Keratinocyte (primary cell): Measurements from ENCODE around the gene EYA4. TPM values are rescaled to one million over a fixed set of nuclear protein-coding genes. Genes with fewer than 3 reads are reported as not detected.

Experiments
- DNase-seq: peaks from one replicate; pipeline ENCODE4 v3.0.0-alpha.2; 2011; ENCODE audit warnings: low read depth, missing footprints, low spot score
- FAIRE-seq: peaks from 2 replicates; lab custom pipeline; 2011; peaks lifted over from hg19 to GRCh38; lab: Jason Lieb, UNC
- H2AFZ ChIP-seq: 2 replicates; pipeline ENCODE4 v1.6.0; 2012; ENCODE audit warnings: low read length, control low read depth, inconsistent platforms; ENCODE audit not compliant: control insufficient read depth
- H3K27ac ChIP-seq: 2 replicates; pipeline ENCODE4 v1.5.1; 2011; ENCODE audit warnings: low read length; ENCODE audit not compliant: control insufficient read depth, insufficient read depth
- H3K27me3 ChIP-seq: 3 replicates; pipeline ENCODE4 v1.6.0; 2011; ENCODE audit warnings: low read length; ENCODE audit not compliant: control insufficient read depth, insufficient read depth; ENCODE audit errors: extremely low read depth
- H3K36me3 ChIP-seq, 2 experiments: 2 replicates in 1 of 2; 3 replicates in 1 of 2; pipeline ENCODE4 v1.5.1; 2011; ENCODE audit warnings: low read length in 2 of 2, mild to moderate bottlenecking in 1 of 2; ENCODE audit not compliant: control insufficient read depth in 2 of 2, insufficient read depth in 2 of 2; ENCODE audit errors: extremely low read depth in 1 of 2
- H3K4me1 ChIP-seq: 3 replicates; pipeline ENCODE4 v1.5.1; 2011; ENCODE audit warnings: low read length; ENCODE audit not compliant: control insufficient read depth, insufficient read depth; ENCODE audit errors: extremely low read depth
- H3K4me2 ChIP-seq: 3 replicates; pipeline ENCODE4 v1.6.0; 2011; ENCODE audit warnings: low read depth, low read length; ENCODE audit not compliant: control insufficient read depth, insufficient read depth; ENCODE audit errors: extremely low read depth
- H3K4me3 ChIP-seq, 3 experiments: fragments of 200-600 bp in 1 of 3; sonication (generic) in 1 of 3; 2 replicates in 2 of 3; 3 replicates in 1 of 3; pipeline ENCODE4 v1.5.1; 2011 to 2016; ENCODE audit warnings: low read length in 3 of 3, mild to moderate bottlenecking in 3 of 3, control low read depth in 2 of 3, inconsistent platforms in 1 of 3, low read depth in 1 of 3, mixed read lengths in 1 of 3, mixed run types in 1 of 3, moderate library complexity in 1 of 3; ENCODE audit not compliant: control insufficient read depth in 2 of 3, insufficient read depth in 2 of 3; ENCODE audit errors: extremely low read depth in 1 of 3
- H3K79me2 ChIP-seq: 2 replicates; pipeline ENCODE4 v1.6.0; 2012; ENCODE audit warnings: low read length; ENCODE audit not compliant: control insufficient read depth, insufficient read depth
- H3K9ac ChIP-seq: 3 replicates; pipeline ENCODE4 v1.6.0; 2011; ENCODE audit warnings: low read length; ENCODE audit not compliant: control insufficient read depth, insufficient read depth; ENCODE audit errors: extremely low read depth
- H3K9me1 ChIP-seq: 3 replicates; pipeline ENCODE4 v1.6.0; 2011; ENCODE audit warnings: low read length; ENCODE audit not compliant: control insufficient read depth, insufficient read depth; ENCODE audit errors: extremely low read depth
- H3K9me3 ChIP-seq: 2 replicates; pipeline ENCODE4 v1.5.1; 2012; ENCODE audit warnings: low read depth, low read length; ENCODE audit not compliant: control insufficient read depth
- H4K20me1 ChIP-seq: 3 replicates; pipeline ENCODE4 v1.6.0; 2011; ENCODE audit warnings: low read length; ENCODE audit not compliant: control insufficient read depth, insufficient read depth; ENCODE audit errors: extremely low read depth
- EZH2 ChIP-seq: IDR thresholded peaks from one replicate; pipeline ENCODE4 v1.6.1; 2012; ENCODE audit warnings: inconsistent platforms, mild to moderate bottlenecking, low read length, moderate library complexity
- dilution Hi-C: fragments of 300-500 bp; cut with MboI; formaldehyde crosslinking; loops from one replicate; pipeline ENCODE4 v1.7.0; 2020; ENCODE audit warnings: low sequenced_read_pairs; ENCODE audit not compliant: extremely low pct_ligation_motif_present
- polyA plus RNA-seq, 5 experiments: library from polyadenylated mRNA; depleted of rRNA in 3 of 5; stranded (reverse) in 3 of 5; stranded (forward) in 1 of 5; unstranded in 1 of 5; fragments of >200 nt; gene quantifications; 1 replicate in 1 of 5; 2 replicates in 3 of 5; 3 replicates in 1 of 5; pipeline versions ENCODE4 v1.2.1 to v1.2.3, GENCODE V29; 2011 to 2012; ENCODE audit warnings: missing spikeins in 2 of 5, low read depth in 1 of 5, low replicate concordance in 1 of 5
- TF ChIP-seq, protein P1 (sequence below), 3 experiments: IDR thresholded peaks in 1 of 3; conservative IDR thresholded peaks in 1 of 3; optimal IDR thresholded peaks in 1 of 3; 2 replicates in 2 of 3; 3 replicates in 1 of 3; pipeline versions ENCODE3 to v1.5.1; 2011; ENCODE audit warnings: low read length in 3 of 3, mild to moderate bottlenecking in 3 of 3, moderate library complexity in 2 of 3, control low read depth in 1 of 3, inconsistent platforms in 1 of 3; ENCODE audit not compliant: insufficient read depth in 2 of 3; ENCODE audit errors: extremely low read depth in 1 of 3

The EYA4 gene
- polyA plus RNA-seq, 1 donor (not counting 4 experiments of a cell fraction or from before 2014, with no cell fraction given), result 0.01 TPM

DNA sequence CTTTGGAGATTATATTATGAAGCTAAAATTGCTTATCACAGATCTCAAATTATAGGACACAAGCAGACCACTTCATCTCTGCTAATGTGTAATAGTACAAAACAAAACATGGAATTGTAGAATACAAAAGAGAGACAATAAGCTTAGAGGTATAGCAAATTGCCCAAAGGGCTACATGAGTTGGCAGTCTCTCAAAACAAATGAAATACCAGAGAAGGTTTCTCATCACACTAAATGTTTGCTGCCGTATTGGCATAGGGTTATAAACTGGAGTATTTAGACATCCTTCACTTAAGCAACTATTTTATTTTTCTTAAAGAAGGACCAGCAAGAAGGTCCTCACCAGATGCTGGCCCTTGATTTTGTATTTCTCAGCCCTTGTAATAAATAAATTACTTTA lies 5.9 kb upstream of the EYA4 start:
- no peak overlapping the region for H2AFZ ChIP-seq
- H4K20me1 ChIP-seq, result no peaks in the 10 kb centered on the region
- peaks cover 11% of the 10 kb centered on the region for H3K27me3 ChIP-seq
- FAIRE-seq (no peak), DNase-seq (no peak)
- H3K4me1 ChIP-seq, result no peaks in the 10 kb centered on the region
- no peak for TF ChIP-seq EZH2
- TF ChIP-seq, protein P1, sequence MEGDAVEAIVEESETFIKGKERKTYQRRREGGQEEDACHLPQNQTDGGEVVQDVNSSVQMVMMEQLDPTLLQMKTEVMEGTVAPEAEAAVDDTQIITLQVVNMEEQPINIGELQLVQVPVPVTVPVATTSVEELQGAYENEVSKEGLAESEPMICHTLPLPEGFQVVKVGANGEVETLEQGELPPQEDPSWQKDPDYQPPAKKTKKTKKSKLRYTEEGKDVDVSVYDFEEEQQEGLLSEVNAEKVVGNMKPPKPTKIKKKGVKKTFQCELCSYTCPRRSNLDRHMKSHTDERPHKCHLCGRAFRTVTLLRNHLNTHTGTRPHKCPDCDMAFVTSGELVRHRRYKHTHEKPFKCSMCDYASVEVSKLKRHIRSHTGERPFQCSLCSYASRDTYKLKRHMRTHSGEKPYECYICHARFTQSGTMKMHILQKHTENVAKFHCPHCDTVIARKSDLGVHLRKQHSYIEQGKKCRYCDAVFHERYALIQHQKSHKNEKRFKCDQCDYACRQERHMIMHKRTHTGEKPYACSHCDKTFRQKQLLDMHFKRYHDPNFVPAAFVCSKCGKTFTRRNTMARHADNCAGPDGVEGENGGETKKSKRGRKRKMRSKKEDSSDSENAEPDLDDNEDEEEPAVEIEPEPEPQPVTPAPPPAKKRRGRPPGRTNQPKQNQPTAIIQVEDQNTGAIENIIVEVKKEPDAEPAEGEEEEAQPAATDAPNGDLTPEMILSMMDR (optimal IDR thresholded peaks at IDR 0.05 in 1 of 3, IDR thresholded peaks at IDR 0.05 in 1 of 3, conservative IDR thresholded peaks at IDR 0.05 in 1 of 3; ENCODE audit: extremely low read depth in 1 of 3, insufficient read depth in 2 of 3, low read length in 3 of 3), result no peak
- no peak overlapping the region for H3K27ac ChIP-seq
- dilution Hi-C loops, result no loop called here
- no peaks in the 10 kb centered on the region for H3K36me3 ChIP-seq
- H3K4me3 ChIP-seq, result no peak overlapping the region
- H3K9me1 ChIP-seq, result no peaks in the 10 kb centered on the region
- H3K9ac ChIP-seq, result no peak overlapping the region
- no peak overlapping the region for H3K4me2 ChIP-seq
- no peaks in the 10 kb centered on the region for H3K79me2 ChIP-seq
- H3K9me3 ChIP-seq, result no peaks in the 10 kb centered on the region

DNA sequence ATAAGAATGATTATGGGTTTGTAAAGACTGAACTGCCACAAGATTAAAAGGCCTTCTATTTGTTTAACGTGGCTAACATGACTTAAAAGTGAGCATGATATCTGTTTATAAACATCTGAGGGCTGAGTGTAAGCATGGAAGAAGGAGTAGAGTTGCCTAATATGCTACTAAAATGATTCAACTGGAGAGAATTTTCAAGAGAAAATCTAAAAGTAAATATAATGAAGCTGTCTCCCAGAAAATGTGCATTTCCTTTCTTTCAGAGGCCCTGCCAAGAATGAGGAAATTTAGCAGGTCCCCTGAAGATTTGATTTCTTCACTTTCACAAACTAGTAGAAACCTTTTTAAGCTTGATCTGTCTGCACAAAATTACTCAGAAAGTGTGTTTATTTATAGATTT lies 4.2 kb upstream of the EYA4 start:
- TF ChIP-seq EZH2, result no peak
- TF ChIP-seq, protein P1 (optimal IDR thresholded peaks at IDR 0.05 in 1 of 3, IDR thresholded peaks at IDR 0.05 in 1 of 3, conservative IDR thresholded peaks at IDR 0.05 in 1 of 3; ENCODE audit: extremely low read depth in 1 of 3, insufficient read depth in 2 of 3, low read length in 3 of 3), result no peak
- no peak overlapping the region for H2AFZ ChIP-seq
- H3K9me3 ChIP-seq, result no peaks in the 10 kb centered on the region
- dilution Hi-C loops, result no loop called here
- FAIRE-seq, result no peak
- peaks cover 28% of the 10 kb centered on the region for H3K27me3 ChIP-seq
- H3K79me2 ChIP-seq, result no peaks in the 10 kb centered on the region
- H3K4me3 ChIP-seq, result no peak overlapping the region
- no peak overlapping the region for H3K9ac ChIP-seq
- H3K9me1 ChIP-seq, result no peaks in the 10 kb centered on the region
- no peak for DNase-seq
- H3K4me1 ChIP-seq, result peaks cover 3% of the 10 kb centered on the region
- no peak overlapping the region for H3K4me2 ChIP-seq
- no peak overlapping the region for H3K27ac ChIP-seq
- no peaks in the 10 kb centered on the region for H3K36me3 ChIP-seq
- no peaks in the 10 kb centered on the region for H4K20me1 ChIP-seq
